Hepatic stellate cell (primary cell): ENCODE data around the gene RTL5.

Source experiments
- DNase-seq: peaks from one replicate; pipeline ENCODE4 v3.0.0; 2011; ENCODE audit warnings: low spot score

The RTL5 gene

DNA sequence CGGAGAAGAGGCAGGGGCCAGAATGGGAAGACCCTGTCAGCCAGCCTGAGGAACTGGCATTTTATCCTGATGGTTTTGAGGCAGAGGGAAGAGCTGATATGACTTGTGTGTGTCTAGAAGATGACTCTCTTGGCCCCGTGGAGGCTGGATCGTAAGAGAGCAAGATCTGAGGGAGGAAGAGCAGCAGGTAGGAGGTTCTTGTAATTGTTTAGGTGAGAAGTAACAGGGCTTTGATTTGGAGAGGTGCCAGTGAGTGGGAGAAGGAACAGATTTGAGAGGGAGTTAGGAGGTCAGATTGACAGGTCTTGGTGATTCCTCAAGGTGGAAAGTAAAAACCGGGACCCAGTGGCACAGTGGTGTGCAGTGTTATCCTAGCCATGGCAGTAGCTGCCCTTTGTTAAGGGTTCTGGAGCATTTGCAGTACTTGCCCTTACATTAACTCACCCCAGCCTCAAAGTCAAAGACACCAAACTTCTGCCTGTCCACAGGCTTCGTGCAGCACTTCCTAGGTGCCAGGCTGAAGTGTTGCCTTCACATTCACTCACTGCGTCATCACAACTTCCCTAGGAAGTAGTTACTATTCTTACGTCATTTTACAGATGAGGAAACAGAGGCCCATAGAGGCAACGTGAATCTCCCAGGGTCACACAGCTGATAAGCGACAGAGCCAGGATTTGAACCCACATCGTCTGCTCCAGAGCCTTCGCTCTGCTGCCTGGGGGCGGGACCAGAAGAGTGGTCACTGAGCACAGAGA, 23.7 kb downstream of the RTL5 start:
- no peak for DNase-seq

DNA sequence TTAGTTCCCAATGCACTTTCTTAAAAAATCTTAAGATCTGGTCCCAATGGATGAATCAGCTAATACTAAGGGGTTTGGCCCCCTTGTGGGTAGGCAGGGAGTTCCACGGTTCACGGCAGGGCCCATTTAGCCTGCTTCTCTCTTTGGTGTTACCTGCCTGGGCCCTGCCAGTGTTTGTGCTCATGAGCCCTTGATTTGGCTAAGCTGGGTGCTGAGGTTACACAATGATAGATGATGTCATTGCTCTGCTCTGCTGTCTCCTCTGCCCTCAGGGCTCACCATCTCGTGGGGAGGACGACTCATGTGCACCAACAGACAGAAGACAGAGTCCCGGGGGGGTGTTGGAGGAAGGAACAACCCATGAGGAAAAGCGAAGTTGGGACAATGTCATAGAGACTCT, 24.4 kb downstream of the RTL5 start:
- DNase-seq: no peak

DNA sequence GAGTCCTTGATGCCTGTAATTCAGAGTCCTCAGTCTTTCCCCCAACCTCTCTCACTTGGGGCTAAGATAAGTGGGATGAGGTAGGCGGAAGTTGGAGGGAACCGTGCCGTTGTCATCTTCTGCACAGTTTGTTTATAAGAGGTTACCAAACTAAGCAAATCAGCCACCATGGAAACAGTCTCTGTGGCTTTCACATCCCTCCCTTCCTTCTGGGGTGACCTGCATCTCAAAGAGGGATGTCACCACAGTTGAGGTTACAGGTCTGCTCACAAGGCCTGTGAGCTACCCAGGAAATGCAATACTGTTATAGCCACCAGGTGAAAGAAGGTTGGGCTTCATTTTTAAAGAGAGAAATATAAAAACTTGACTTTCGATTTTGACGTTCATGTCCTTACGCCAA, 26.3 kb downstream of the RTL5 start:
- DNase-seq: no peak

DNA sequence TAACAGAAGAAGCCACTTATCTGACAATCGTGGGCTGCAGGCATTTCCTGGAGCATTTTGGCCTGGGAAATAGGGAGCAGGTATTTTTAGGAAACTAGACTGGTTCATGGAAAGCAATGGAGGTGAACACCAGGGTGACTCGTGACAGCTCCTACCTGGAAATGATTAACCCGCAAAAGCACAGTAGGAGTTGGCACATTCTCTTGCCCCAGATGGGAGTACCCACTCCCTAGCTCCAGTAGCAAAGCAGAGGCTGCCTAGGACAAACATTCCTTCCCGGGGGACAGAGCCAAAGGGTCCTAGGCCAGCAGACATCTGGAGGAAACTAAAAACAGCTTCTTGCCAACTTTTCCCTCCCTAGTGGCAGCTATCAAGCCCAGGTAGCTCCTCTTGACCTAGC, 29.0 kb downstream of the RTL5 start:
- DNase-seq: no peak

DNA sequence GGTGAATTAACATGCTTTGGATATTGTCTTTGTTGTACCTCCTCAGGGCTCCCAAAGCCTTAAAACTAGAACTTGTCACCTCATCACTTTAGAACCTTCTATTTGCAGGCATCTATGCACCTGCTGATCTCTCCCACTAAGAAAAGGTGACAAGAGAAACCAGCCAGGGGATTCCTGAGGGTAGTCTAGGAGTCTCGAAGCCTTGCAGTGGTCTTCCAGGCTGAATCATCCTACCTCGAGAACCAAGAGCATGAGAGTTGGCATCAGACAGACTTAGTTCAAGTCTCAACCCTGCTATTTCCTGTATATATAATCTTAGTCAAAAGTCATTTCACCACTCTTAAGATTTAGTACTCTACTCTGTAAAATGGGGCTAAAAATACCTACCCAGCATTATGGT, 29.6 kb downstream of the RTL5 start:
- DNase-seq: no peak

- DNase-seq: no peak
Measured at GRCh38 chrX:72101597-72102037, 30.1 kb downstream of the RTL5 start.

DNA sequence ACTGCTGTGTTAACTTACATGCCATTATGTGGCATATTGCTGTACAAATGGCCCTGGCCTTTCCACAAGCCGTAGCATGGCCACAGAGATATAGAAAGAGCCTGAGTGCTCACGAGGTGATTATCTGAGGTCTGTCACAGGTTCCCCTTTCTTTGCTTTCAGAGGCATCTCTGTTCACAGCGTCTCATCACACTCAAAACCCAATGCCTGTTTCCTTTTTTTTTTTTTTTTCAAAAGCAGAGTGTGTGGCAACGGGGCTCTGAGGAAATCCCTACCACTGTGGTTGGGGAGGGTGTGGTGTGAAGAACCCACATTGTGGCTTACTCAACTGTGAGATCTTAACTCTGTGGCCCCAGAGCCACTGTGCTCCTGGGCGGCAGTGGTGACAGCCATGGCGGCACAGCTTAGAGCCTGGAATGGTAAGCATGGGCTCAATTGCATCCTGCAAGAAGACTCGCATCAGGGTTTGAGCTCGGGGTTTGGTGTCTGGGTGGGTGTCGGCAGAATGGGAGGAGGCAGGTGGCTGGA, 30.8 kb downstream of the RTL5 start:
- no peak for DNase-seq

DNA sequence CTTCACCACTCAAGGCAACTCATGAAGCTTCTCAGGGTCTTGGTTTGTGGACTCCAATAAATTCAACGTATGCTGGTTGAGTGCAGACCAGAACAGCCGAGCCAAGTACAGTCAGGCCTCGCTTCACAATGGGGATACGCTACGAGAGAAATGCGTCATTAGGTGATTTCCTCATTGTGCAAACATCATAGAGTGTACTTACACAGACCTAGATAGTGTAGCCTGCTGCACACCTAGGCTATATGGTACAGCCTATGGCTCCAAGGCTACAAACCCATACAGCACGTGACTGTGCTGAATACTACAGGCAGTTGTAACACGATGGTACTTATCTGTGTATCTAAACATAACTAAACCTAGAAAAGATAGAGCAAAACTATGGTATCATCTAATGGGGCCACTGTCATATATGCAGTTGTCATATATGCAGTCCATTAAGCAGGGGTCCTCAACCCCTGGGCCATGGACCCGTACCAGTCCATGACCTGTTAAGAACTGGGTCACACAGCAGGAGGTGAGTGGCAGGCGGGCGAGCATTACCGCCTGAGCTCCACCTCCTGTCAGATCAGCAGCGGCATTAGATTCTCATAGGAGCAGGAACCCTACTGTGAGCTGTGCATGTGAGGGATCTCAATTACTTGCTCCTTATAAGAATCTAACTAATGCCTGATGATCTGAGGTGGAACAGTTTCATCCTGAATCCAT, 31.5 kb downstream of the RTL5 start:
- no peak for DNase-seq

GRCh38 chrX:72097098-72097497, 34.6 kb downstream of the RTL5 start:
- no peak for DNase-seq

GRCh38 chrX:72095370-72095769, 36.3 kb downstream of the RTL5 start:
- no peak for DNase-seq

DNA sequence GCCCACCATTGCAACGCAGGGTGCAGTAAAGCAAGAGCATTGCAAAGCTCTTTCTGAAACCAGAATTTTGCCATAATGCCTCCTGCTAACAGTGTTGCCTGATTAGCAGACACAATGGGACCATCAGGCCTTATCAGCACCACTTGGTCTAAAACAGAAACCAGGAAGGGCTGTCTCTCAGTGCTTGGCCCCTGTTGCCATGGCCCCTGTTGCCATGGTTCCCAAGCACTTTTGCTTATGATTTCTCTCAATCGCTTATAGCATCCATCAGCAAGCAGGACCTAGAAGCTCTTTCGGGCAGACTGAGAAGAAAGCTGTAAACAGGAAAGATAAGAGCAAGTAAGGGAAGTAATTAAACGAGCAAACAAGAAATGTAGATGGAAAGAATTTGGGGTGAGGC, 36.8 kb downstream of the RTL5 start:
- peak; percentile 35 for DNase-seq

DNA sequence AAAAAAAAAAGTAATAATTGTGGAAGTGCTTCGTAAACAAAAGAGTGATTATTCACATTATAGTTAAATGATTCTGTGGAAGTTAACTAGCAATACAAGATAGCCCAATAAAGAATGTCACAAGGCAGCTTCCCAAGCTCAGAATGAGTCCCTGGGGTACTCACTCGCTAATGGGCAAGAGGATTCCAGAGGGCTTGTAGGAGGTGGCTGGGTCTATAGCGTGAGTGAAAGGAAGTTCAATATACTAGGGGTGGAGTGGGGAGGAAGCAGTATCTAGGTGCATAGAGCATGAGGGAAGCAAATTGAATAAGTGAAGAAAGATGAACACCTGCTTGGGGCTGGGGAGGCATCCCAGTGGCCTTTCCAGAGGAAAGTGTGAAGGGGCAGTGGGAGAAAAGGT, 42.5 kb downstream of the RTL5 start:
- DNase-seq: no peak

DNA sequence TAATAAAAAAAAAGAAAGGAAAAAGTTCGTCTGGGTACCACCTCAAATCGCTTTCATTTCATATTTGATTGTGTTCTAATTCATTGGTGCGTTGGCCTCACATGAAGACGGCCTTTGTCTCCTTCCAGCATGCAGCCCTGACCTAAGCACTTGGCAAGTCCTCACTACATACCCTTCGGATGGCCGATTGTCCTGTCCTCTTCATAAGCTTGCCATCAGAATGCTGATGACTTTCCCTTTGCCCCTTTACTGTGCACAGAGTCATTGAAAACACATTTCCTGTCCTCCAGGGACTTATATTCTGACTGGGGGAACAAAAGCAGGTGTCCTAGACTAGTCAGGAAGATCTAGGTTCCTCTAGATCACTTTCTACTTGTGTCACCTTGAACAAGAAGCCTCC, 43.0 kb downstream of the RTL5 start:
- DNase-seq: no peak

DNA sequence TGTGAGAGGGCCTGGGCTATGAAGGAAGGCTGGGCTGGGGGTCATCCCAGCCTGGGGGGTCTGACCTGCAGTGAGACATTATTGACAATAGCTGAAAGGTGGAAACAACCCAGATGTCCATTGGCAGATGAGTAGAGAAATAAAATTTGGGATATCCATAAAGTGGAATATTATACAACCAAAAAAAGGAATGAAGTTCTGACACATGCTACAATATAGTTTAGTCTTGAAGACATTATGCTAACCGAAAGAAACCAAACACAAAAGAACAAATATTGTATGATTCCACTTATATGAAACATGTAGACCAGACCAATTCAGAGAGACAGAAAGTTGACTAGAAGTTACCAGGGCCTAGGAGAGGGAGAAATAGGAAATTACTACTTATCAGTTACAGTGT, 44.7 kb downstream of the RTL5 start:
- no peak for DNase-seq

DNA sequence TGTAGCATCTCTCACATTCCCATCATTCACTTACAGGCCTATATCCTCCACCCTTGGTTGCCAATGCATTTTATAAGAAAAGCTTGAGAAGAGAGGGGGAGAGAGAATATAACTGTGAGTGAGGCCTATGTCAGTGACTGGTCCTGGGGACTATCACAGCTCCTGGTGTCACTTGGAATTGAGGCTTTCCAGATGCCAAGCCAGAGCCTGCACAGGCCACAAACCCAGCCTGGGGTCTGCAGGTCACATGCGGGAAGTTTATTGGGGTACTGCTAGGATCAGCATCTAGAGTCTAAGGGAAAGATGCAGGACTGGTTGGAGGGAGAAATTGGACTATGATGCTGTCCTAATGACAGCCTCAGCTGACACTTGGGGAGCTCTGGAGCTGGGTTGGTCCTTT, 47.6 kb downstream of the RTL5 start:
- no peak for DNase-seq

GRCh38 chrX:72083291-72083690, 48.4 kb downstream of the RTL5 start:
- no peak for DNase-seq

DNA sequence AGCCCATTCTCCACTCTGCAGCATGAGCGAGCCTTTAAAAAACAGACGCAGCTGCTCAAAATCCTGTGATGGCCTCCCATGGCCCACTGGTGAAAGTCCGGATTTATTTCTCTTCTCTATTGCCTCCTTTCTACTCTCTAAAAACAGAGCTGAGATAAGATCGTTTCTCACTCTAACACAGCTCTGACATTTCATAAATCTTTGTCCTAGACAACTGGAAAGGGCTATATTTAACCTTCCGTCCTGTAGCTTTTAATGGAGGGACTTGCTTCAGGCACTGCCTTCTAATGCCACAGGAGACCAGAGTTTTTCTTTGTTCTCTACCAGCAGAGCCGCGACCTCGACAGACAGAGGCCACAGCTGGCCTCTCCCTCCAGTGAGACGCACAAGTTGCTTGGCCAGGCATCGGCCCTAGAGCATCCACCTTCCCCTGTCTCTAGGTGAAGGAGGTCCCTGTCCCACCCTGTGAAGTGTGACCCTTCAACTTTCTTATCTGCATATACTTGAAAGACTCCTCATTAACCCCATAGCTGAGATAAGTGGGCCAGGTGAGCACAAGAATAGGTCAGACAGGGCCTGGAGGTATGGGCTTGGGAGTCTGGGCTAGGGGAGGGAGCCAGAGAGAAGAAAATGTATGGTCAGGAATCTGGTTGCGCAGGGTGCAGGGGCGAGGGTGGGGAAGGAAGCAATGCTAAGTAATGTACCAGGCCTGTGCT, 50.0 kb downstream of the RTL5 start:
- no peak for DNase-seq

GRCh38 chrX:72080800-72081199, 50.9 kb downstream of the RTL5 start:
- DNase-seq: no peak

- no peak for DNase-seq
Measured at GRCh38 chrX:72080150-72080549, 51.6 kb downstream of the RTL5 start.

- DNase-seq: no peak
Measured at GRCh38 chrX:72079607-72080006, 52.1 kb downstream of the RTL5 start.

- no peak for DNase-seq
Measured at GRCh38 chrX:72078411-72078810, 53.3 kb downstream of the RTL5 start.
